ENCODE results near the gene DNAJC11.

DNA sequence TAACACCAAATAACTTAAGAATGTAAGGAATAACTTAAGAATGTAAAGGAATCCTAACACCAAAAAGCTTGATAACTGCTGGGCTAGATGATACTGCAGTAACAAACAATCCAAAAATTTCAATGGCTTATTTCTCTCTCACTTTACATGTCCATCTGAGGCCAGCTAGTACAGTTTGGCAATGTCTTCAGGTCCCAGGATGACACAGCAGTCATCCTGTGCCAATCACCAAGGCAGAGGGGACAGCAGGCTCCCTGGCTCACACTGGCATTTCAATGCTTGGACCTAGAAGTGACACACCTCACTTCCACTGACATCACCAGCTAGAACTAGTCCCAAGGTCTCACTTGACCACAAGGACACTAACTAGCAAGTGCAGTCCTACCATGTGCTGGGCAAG lies 15.3 kb downstream of the DNAJC11 start:
- TF ChIP-seq FOXJ3 (CRISPR knock-in tag; IDR thresholded peaks at IDR 0.05) (no peak), USF2 (IDR thresholded peaks at IDR 0.05; ENCODE audit: borderline replicate concordance, low read depth, low read length) (no peak), GABPA (IDR thresholded peaks at IDR 0.05; ENCODE audit: low read depth) (no peak), ELF1 (IDR thresholded peaks at IDR 0.05) (no peak), TEAD4 (IDR thresholded peaks at IDR 0.05; ENCODE audit: borderline replicate concordance, insufficient read depth) (no peak), RAD21 (IDR thresholded peaks at IDR 0.05; ENCODE audit: low read length) (no peak), SMC3 (IDR thresholded peaks at IDR 0.05; ENCODE audit: low read depth, low read length) (no peak), POLR2AphosphoS5 (IDR thresholded peaks at IDR 0.05; ENCODE audit: low read depth, low read length) (no peak), GATA2 (CRISPR knock-in tag; IDR thresholded peaks at IDR 0.05) (no peak), REST (IDR thresholded peaks at IDR 0.05; ENCODE audit: low read depth, low read length) (no peak)
- TF ChIP-seq, protein P1, sequence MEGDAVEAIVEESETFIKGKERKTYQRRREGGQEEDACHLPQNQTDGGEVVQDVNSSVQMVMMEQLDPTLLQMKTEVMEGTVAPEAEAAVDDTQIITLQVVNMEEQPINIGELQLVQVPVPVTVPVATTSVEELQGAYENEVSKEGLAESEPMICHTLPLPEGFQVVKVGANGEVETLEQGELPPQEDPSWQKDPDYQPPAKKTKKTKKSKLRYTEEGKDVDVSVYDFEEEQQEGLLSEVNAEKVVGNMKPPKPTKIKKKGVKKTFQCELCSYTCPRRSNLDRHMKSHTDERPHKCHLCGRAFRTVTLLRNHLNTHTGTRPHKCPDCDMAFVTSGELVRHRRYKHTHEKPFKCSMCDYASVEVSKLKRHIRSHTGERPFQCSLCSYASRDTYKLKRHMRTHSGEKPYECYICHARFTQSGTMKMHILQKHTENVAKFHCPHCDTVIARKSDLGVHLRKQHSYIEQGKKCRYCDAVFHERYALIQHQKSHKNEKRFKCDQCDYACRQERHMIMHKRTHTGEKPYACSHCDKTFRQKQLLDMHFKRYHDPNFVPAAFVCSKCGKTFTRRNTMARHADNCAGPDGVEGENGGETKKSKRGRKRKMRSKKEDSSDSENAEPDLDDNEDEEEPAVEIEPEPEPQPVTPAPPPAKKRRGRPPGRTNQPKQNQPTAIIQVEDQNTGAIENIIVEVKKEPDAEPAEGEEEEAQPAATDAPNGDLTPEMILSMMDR (IDR thresholded peaks at IDR 0.05): no peak

All from SK-N-SH (cell line).